GM21515 (cell line): ENCODE data around the gene ISY1.
"Not testable (repeated sequence)": the region's sequence is repeated elsewhere in the genome, so short reads cannot be mapped to it uniquely, and the experiment has no call there.

ENCODE experiments used
- ATAC-seq: cut with Tn5 transposase; IDR thresholded peaks from one replicate; pipeline ENCODE4 v1.9.1; 2021; ENCODE audit not compliant: unreplicated experiment

Gene ISY1

DNA sequence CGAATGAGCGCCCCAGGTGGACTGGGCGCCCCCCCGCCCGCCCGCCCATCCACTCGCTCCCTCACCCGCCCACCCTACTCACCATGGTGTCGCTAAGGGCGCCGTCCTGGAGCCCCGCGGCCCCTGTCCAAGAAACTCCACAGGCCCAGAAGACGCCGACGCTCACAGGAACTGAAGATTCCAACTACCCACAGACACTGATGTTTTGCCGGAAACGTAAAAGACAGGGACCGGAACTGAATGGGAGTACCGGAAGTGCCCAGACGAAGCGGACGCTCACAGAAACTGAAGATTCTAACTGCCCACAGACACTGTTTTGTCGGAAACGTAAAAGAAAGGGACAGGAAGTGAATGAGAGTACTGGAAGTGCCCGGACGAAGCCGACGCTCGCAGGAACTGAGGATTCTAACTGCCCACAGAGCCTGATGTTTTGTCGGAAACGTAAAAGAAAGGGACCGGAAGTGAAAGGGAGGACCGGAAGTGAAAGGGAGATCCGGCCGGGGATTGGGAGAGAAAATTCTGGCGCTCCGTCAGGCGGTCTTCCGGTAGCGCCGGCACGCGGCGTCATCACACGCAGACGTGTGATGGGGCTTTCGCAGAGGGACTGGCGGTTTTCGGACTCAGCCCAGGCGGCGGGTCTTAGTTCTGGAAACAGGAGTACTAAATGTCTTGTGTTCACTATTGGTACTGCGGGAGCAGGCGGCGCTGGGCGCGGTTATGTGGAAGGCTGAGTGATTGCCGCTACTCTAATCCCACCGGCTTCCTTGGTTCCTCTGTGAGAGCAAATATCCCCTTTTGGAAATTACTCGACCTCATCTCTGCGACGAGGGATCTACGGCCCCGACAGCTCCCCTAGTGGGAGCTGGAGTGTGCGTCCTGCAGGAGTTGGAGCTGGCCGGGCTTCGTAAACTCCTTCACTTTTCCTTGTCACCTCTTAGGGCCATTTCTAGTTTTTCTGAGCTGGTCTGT is at the start of gene ISY1:
TSS of gene ISY1 (minus strand) at position 173 of the 969 bp plus-strand sequence. CDS start at position 85, 88 bp downstream.
- peak; percentile 76 for ATAC-seq

DNA sequence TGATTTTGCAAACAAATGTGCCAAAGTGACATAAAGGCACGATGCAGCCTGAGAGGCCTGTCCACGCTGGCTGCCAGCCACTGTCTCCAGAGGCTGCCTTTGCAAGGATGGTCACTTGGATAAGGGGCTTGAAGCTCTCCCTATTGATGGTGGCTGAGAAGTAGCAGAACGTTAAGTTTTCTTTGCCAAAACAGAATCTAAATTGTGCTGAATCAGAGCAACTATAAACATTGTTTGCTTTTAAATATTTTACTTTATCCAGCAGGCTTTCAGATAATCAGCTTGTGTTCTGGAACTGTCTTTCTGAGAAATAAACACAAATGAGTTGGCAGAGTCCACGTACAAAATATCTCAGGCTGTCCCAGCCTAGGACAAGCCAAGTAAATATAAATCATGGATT is 46.6 kb upstream of the ISY1 start:
- ATAC-seq: no peak

DNA sequence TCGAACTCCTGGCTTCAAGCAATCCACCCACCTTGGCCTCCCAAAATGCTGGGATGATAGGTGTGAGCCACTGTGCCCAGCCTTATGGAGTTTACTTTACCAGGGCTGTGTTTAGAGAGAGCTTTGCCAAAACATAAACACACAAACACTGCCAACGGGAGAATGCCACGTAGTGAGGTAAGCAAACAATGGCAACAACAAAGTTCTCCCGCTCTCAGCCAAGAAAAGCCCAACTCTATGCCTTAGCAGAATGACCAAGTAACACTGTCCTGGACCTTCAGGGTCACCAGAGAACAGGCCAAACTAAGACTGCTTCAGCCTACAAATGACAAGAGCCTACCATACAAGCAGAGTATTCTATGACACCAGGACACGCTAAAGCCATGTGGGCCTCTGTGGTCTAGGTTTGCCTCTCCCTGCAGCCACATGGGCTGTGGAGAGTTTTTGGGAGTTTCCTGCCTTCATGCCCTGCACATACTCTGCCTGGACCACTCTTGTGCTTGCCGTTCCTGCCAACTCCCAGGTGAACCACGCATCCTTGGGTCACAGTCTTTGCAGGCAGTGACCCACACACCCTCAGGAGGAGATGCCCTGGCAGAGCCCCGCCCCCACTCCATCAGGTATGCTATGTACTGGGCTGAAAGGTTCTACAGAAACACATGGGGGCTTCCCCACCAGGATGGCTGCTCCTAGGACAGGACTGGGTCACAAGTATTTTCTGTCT is 44.4 kb upstream of the ISY1 start:
- ATAC-seq: no peak

DNA sequence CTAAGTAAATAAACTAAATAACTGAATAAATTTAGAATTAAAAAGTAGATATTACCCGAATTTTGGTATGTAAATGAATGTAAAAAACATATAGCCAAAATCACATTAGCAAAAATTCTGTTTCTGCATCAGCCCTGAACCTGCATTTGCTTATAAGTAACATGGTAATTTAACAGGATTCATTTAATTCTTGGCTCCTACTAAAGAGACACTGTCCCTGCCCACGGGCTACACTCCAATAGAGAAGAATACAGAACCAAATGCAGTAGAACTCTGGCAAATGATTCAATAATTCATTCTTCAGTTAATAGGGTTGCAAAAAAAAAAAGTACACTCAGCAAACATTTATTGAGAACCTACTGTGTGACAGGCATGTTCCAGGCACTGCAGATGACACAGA is 43.6 kb upstream of the ISY1 start:
- no peak for ATAC-seq

DNA sequence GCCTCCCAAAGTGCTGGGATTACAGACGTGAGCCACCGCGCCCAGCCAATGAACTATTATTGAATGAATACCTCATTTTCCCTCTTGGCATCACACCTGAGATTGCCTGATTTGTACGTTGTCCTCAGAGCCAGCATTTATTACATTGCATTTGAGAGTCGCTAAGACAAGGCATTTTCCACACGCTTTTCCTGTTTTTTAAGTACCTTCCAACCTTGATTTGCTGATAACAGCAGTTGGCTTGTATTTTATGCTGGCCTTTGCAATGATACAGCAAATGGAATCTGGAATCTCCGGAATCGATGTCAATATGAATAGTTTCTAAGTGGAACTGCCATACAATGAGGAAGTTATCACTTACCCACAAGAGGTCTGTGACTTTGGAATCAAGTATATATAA is 38.5 kb upstream of the ISY1 start:
- no peak for ATAC-seq

DNA sequence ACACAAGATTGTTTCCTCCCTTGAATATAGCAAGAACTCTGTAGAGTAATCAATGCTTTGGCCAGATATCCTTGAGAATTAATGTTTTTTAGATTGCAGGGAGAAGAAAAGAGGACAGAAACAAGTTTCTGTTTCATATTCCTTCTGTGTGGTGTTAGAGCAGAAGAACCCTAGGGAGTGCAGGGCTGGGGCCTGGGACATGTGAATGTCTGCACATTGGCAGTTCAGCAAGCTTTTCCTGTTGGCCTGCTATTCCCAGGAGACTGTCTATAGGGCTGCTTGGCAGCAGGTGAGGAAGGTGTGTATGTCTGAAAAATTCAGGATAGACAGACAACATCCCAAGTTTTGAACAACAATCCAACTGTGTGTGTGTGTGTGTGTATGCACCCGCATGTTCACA is 36.5 kb upstream of the ISY1 start:
- ATAC-seq: no peak

DNA sequence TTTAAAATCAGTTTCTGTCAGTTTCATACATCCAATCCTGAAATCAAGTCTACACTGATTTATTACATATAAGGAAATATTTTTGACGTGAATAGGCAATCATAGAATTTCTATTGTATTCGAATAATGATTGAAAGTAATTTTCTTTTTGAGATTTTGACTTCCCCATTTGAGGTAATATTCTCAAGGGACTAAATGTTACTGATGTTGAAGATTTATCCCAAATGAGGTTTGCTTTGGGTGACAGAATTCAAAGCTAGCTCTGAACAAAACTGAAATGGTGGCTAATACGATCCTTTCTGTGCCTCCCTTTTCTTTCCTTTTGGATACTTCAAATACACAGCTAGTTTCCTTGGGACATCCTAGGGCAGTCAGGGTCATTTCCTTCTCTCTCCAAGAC is 35.7 kb upstream of the ISY1 start:
- ATAC-seq: no peak

DNA sequence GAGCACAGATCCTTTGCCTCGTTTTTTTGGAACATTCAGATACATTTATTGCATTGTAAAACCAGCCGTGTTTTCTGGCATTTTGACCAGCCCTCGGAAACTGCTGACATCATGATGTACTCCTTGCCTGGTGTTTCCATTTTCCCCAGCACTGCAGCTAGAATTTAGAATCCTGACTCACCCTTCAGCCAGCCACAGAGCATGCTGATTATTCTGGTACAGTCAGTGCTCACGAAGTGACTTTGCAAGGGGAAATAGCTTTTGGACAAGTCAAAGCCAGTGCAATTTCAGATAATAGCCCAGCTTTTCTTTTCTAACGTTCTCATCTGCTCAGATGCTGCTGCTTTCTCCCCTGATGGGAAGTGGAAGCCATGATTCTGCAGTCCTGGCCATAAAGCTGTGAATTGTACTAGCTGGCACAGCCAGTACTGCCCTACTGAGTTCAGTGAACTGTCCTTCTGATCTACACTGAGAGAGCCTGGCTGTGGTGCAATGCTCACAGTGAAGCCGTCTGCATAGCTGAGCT is 34.9 kb upstream of the ISY1 start:
- ATAC-seq: no peak

DNA sequence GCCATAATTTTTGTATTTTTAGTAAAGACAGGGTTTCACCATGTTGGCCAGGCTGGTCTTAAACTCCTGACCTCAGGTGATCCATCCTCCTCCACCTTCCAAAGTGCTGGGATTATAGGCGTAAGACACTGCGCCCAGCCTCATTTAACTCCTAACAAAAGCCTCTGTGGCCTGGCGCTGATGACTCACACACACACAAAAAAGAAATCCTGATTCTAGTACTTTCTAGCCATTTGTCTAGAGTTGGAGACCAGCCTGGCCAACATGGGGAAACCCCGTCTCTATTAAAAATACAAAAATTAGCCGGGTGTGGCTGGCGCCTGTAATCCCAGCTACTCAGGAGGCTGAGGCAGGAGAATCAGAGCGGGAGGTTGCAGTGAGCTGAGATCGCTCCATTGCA is 28.9 kb upstream of the ISY1 start:
- ATAC-seq: not testable (repeated sequence)

DNA sequence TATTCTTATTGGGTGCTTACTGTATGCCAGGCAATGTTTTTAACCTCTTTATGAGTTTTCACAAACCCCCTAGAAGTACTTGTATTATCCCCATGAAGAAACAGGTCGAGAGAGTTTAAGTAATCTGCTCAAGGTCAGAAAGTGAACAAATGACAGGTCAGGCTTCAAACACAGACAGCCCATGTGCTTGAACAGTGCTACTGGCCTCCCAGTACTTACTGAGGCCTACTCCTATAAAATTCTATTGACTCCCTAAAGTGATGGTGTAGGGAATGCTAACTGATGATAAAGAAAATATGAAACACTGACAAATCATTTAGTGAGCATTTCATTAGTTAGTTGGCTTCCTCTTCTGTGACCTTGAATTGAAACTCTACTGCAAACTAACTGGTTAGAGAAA is 27.0 kb upstream of the ISY1 start:
- ATAC-seq: no peak

DNA sequence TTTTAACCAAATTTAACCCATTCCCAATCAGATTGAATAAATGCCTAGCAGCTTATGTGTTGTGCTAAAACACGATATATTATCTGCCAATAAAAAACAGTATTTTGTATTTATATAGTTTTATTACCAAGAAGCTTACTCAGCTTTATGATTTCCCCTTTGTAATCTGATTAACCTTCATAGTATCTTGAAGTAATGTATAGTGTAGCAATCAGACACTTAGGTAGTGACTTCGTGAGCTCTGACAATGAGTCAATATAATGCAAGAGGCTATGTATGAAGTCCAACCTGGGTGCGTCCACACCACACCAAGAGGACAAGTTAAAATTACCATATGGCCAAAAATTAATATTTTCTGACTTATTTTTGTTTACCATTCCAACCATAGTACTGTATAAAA is 24.9 kb upstream of the ISY1 start:
- no peak for ATAC-seq

DNA sequence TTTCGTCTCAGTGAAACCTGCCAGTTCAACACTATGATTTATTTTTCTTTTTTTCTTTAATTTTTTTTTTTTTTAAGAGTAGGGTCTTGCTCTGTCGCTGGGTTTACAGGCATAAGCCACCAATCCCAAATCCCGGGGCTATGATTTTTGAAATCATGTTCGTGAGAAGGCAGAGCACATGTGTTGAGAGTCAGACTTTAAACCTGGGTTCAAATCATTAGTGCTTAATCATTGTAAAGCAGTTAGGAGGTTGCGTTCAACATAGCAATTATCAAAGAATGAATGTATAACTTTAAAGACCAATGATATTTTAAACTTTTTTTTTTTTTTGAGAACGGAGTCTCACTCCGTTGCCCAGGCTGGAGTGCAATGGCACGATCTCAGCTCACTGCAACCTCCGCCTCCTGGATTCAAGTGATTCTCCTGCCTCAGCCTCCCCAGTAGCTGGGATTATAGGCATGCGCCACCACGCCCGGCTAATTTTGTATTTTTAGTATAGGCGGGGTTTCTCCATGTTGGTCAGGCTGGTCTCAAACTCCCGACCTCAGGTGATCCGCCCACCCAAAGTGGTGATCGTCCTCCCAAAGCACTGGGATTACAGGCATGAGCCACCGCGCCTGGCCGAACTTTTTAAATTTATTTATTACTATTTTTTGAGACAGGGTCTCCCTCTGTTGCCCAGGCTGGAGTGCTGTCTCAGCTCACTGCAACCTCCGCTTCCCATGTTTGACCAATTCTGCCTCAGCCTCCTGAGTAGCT is 24.1 kb upstream of the ISY1 start:
- not testable (repeated sequence) for ATAC-seq

DNA sequence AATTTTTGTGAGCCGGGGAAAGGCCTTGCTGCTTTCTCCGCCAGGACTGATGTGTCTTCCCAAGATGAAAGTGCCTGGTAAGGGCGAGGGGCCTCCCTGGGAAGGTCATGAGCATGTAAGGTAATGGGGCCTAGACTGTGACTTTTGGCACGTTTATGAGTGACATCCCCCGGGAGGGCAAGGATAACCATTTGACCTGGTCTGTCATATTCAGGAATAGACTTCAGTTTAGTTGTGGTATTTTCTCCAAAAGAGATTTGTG is 23.5 kb upstream of the ISY1 start:
- ATAC-seq: peak; percentile 4

DNA sequence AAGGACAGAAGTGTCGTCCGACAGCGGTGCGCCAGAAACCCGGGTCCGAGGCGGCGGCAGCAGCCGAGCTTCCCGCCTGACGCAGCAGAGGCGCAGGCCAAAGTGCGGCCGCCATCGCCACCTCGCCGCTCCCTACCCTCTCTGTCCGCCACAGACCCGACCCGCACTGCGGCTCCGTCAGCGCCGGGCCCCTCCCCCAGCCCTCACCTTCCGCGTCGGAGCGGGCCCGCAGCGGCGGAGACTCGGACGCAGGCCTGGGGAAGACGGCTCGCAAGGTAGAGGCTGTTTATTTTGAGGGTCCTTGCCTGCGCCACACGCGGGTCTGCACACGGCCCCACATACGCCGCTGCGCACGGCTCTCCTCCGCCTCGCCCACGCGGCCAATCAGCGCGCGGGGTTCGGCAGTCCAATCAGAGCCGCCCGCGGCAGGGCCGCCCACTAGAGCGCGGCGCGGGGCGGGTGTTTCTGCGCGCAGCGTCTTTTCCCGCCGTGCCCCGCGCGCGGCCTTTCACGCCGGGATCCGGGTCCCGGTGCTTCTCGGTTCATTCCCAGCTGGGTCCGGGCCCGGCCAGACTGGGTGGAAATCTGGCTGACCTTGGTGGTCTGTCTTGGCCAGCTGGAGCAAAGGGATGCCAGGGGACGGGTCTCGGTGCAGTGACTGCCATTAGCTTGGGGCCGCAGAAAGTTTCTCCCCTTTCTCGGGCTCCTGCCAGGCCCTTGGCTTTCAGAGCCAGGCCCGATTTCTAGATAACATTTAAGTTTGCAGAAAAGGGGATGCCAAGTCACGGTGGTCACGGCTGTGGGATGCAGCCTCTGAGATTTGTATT is 22.9 kb upstream of the ISY1 start, which contains the start of gene CNBP:
TSS of gene CNBP (minus strand) at position 328 of the 827 bp plus-strand sequence. CDS start 12,139 bp downstream, outside the sequence.
- ATAC-seq: peak; percentile 94

DNA sequence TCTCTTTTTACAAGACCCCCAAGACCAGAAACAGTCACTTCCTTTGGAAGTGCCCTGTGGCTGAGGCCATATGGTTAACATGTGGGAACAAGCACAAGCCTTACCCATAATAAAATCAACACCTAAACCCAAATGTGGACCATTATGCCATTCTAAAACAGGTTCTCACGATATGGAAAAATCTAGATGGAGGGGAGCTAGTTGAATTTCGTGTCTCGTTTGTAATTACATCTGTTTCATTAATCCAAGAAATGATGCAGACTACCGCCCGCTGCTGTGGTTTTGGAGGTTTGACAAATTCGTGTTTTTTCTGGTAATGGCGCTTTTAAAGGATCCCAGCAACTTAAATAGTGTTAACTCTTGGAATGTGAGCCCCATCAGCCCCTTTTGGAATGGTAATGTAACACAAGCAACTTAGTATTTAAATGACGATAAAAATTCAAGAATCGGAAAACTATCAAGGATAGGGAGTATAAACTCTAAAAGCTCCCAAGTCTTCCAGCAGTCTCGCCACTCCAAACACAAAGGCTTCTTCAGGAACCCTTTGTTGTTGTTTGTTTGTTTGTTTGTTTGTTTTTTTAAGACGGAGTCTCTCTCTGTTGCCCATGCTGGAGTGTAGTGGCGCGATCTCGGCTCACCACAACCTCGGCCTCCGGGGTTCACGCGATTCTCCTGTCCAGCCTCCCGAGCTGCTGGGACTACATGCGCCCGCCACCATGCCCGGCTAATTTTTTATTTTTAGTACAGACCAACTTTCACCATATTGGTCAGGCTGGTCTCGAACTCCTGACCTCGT is 21.7 kb upstream of the ISY1 start:
- ATAC-seq: no peak

DNA sequence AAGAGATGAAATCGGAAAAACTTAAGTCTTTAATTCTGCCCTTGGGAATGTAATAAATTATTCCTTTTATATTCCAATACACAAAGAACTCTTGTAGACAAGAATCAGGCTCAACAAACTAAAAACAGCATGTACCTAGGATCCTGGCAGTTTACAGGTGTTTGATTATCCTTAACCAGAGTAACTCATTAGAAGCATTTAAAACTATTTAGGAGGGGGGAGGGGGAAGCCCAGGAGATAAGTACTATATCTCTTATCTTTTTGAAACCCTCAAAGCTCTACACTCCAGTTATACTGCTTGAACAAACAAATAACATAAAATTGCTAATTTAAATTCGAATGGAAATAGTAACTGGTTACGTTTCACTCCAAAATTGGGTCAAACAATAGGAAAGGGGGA is 21.0 kb upstream of the ISY1 start:
- no peak for ATAC-seq

DNA sequence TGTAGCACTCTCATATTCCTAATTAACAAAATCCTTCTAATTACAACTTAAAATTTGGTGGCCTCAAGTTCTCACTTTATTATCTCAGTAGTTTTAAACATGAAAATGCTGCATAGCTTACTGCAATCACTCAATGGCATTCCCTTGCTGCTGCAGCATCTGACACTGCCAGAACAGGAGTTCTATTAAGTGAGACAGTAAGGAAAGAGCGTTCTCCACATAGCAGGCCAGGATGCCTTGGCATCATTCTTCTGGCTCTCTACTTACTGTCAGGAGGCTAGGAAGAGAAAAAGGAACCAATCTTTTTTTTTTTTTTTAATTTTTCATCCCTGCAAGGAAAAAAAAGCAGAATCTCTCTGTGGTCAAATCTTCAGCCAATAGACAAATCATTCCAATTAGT is 19.6 kb upstream of the ISY1 start:
- ATAC-seq: no peak

DNA sequence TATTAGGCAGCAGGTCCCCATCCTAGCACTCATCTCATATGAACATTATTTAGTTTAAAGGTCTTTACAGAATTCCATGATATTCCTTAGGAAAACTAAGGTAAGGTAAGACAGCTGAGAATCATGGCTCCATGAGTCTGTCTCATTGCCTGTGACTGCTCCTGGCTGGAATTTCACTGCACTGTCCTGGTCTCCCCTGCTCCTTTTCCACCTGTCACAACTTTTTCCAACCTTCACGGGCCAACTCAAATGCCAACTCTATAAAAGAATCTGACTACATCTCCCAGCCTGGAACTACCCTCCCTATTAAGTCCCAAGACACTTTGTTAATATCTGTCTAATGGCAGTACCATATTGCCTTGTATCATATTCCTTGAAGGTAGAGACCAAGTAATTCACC is 15.2 kb upstream of the ISY1 start:
- ATAC-seq: no peak

DNA sequence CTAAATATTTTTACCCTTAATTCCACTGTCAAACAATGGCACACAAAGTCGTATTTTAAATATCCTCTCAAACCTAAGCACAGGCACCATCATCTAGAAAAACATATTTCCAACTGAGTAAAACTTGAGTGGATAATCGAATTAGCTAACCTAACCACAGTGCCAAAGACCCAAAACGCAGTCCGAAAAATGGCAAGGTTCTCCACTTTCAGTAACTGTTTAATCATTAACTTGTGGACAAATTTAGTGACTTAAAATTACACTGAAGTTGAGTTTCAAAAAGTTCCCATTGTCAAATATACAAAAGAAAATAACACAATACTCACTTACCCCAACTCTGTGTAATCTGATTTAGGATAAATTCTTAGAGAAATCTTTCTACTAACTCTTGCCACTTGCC is 12.9 kb upstream of the ISY1 start:
- ATAC-seq: no peak

DNA sequence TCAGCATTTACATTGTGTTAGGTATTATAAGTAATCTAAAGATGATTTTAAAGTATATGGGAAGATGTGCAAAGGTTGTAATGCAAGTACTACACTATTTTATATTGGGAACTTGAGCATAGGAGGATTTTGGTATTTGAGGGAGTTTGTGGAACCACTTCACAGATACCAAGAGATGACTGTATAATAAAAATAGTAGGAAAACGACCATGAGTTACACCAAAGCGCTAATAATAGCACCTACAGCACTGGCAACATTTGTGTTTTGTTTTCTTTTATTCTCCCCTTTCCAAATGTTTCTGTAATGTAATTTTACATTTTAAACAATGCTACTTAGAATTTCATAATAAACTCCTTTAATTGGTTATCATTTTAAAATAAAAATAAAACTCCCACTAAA is 12.3 kb upstream of the ISY1 start:
- ATAC-seq: no peak
